Measurements from ENCODE around the gene EIF4H.
"Not testable (repeated sequence)": the region's sequence is repeated elsewhere in the genome, so short reads cannot be mapped to it uniquely, and the experiment has no call there.

The EIF4H gene

GRCh38 chr7:74223711-74224510, 49.8 kb downstream of the EIF4H start:
- Histone ChIP-seq H3K4me1 (ENCODE audit: control insufficient read depth, insufficient read depth, low read length) (no peaks in the 10 kb centered on the region), H3K4me3 (ENCODE audit: low read length) (no peak overlapping the region), H3K36me3 (ENCODE audit: control insufficient read depth, insufficient read depth, low read length) (no peaks in the 10 kb centered on the region), H3K27ac (ENCODE audit: low read depth, low read length) (no peak overlapping the region), H3K9ac (ENCODE audit: low read length) (no peak overlapping the region), H3K27me3 (ENCODE audit: control insufficient read depth, insufficient read depth, low read length) (no peaks in the 10 kb centered on the region)

GRCh38 chr7:74224511-74224832, 50.3 kb downstream of the EIF4H start:
- H3K27ac ChIP-seq (ENCODE audit: low read depth, low read length) = no peak overlapping the region
- no peak overlapping the region for H3K9ac ChIP-seq (ENCODE audit: low read length)
- no peaks in the 10 kb centered on the region for H3K36me3 ChIP-seq (ENCODE audit: control insufficient read depth, insufficient read depth, low read length)
- H3K4me3 ChIP-seq (ENCODE audit: low read length) = no peak overlapping the region
- H3K4me1 ChIP-seq (ENCODE audit: control insufficient read depth, insufficient read depth, low read length) = no peaks in the 10 kb centered on the region
- no peaks in the 10 kb centered on the region for H3K27me3 ChIP-seq (ENCODE audit: control insufficient read depth, insufficient read depth, low read length)

GRCh38 chr7:74224907-74225306, 50.8 kb downstream of the EIF4H start:
- H3K4me3 ChIP-seq (ENCODE audit: low read length); H3K27me3 ChIP-seq (ENCODE audit: control insufficient read depth, insufficient read depth, low read length); H3K4me1 ChIP-seq (ENCODE audit: control insufficient read depth, insufficient read depth, low read length); H3K27ac ChIP-seq (ENCODE audit: low read depth, low read length); H3K36me3 ChIP-seq (ENCODE audit: control insufficient read depth, insufficient read depth, low read length); H3K9ac ChIP-seq (ENCODE audit: low read length): not testable (repeated sequence)

GRCh38 chr7:74225400-74225799, 51.2 kb downstream of the EIF4H start:
- Histone ChIP-seq H3K4me3 (ENCODE audit: low read length) (no peak overlapping the region), H3K36me3 (ENCODE audit: control insufficient read depth, insufficient read depth, low read length) (no peaks in the 10 kb centered on the region), H3K27me3 (ENCODE audit: control insufficient read depth, insufficient read depth, low read length) (no peaks in the 10 kb centered on the region), H3K9ac (ENCODE audit: low read length) (no peak overlapping the region), H3K27ac (ENCODE audit: low read depth, low read length) (no peak overlapping the region), H3K4me1 (ENCODE audit: control insufficient read depth, insufficient read depth, low read length) (no peaks in the 10 kb centered on the region)

- H3K4me3 ChIP-seq (ENCODE audit: low read length) = no peak overlapping the region
- no peaks in the 10 kb centered on the region for H3K27me3 ChIP-seq (ENCODE audit: control insufficient read depth, insufficient read depth, low read length)
- H3K9ac ChIP-seq (ENCODE audit: low read length) = no peak overlapping the region
- H3K4me1 ChIP-seq (ENCODE audit: control insufficient read depth, insufficient read depth, low read length) = no peaks in the 10 kb centered on the region
- H3K27ac ChIP-seq (ENCODE audit: low read depth, low read length) = no peak overlapping the region
- H3K36me3 ChIP-seq (ENCODE audit: control insufficient read depth, insufficient read depth, low read length) = no peaks in the 10 kb centered on the region
Measured at GRCh38 chr7:74226633-74227032, 52.5 kb downstream of the EIF4H start.

- H3K27ac ChIP-seq (ENCODE audit: low read depth, low read length) = no peak overlapping the region
- H3K4me3 ChIP-seq (ENCODE audit: low read length) = no peak overlapping the region
- H3K4me1 ChIP-seq (ENCODE audit: control insufficient read depth, insufficient read depth, low read length) = no peaks in the 10 kb centered on the region
- H3K27me3 ChIP-seq (ENCODE audit: control insufficient read depth, insufficient read depth, low read length) = no peaks in the 10 kb centered on the region
- peaks cover 3% of the 10 kb centered on the region for H3K36me3 ChIP-seq (ENCODE audit: control insufficient read depth, insufficient read depth, low read length)
- H3K9ac ChIP-seq (ENCODE audit: low read length) = no peak overlapping the region
Measured at GRCh38 chr7:74228951-74229900, 55.1 kb downstream of the EIF4H start.

GRCh38 chr7:74230446-74231231, 56.5 kb downstream of the EIF4H start:
- Histone ChIP-seq H3K27me3 (ENCODE audit: control insufficient read depth, insufficient read depth, low read length) (no peaks in the 10 kb centered on the region), H3K4me1 (ENCODE audit: control insufficient read depth, insufficient read depth, low read length) (no peaks in the 10 kb centered on the region), H3K4me3 (ENCODE audit: low read length) (no peak overlapping the region), H3K9ac (ENCODE audit: low read length) (no peak overlapping the region), H3K27ac (ENCODE audit: low read depth, low read length) (no peak overlapping the region), H3K36me3 (ENCODE audit: control insufficient read depth, insufficient read depth, low read length) (peaks cover 8% of the 10 kb centered on the region)

- Histone ChIP-seq H3K4me3 (ENCODE audit: low read length) (no peak overlapping the region), H3K9ac (ENCODE audit: low read length) (no peak overlapping the region), H3K36me3 (ENCODE audit: control insufficient read depth, insufficient read depth, low read length) (peaks cover 8% of the 10 kb centered on the region), H3K27ac (ENCODE audit: low read depth, low read length) (no peak overlapping the region), H3K4me1 (ENCODE audit: control insufficient read depth, insufficient read depth, low read length) (no peaks in the 10 kb centered on the region), H3K27me3 (ENCODE audit: control insufficient read depth, insufficient read depth, low read length) (no peaks in the 10 kb centered on the region)
Measured at GRCh38 chr7:74231232-74231590, 57.1 kb downstream of the EIF4H start.

- H3K36me3 ChIP-seq (ENCODE audit: control insufficient read depth, insufficient read depth, low read length) = peaks cover 11% of the 10 kb centered on the region
- H3K27me3 ChIP-seq (ENCODE audit: control insufficient read depth, insufficient read depth, low read length) = no peaks in the 10 kb centered on the region
- H3K4me1 ChIP-seq (ENCODE audit: control insufficient read depth, insufficient read depth, low read length) = no peaks in the 10 kb centered on the region
- H3K4me3 ChIP-seq (ENCODE audit: low read length) = no peak overlapping the region
- H3K27ac ChIP-seq (ENCODE audit: low read depth, low read length) = no peak overlapping the region
- no peak overlapping the region for H3K9ac ChIP-seq (ENCODE audit: low read length)
Measured at GRCh38 chr7:74233655-74234285, 59.6 kb downstream of the EIF4H start.

- Histone ChIP-seq H3K4me1 (ENCODE audit: control insufficient read depth, insufficient read depth, low read length) (no peaks in the 10 kb centered on the region), H3K36me3 (ENCODE audit: control insufficient read depth, insufficient read depth, low read length) (peaks cover 21% of the 10 kb centered on the region), H3K9ac (ENCODE audit: low read length) (no peak overlapping the region), H3K27me3 (ENCODE audit: control insufficient read depth, insufficient read depth, low read length) (no peaks in the 10 kb centered on the region), H3K27ac (ENCODE audit: low read depth, low read length) (no peak overlapping the region), H3K4me3 (ENCODE audit: low read length) (no peak overlapping the region)
Measured at GRCh38 chr7:74235518-74236268, 61.5 kb downstream of the EIF4H start.

- no peaks in the 10 kb centered on the region for H3K4me1 ChIP-seq (ENCODE audit: control insufficient read depth, insufficient read depth, low read length)
- H3K36me3 ChIP-seq (ENCODE audit: control insufficient read depth, insufficient read depth, low read length) = peaks cover 24% of the 10 kb centered on the region
- no peak overlapping the region for H3K4me3 ChIP-seq (ENCODE audit: low read length)
Measured at GRCh38 chr7:74236284-74236683, 62.1 kb downstream of the EIF4H start.

More at GRCh38 chr7:74236284-74236683, 62.1 kb downstream of the EIF4H start:
- Histone ChIP-seq H3K27ac (ENCODE audit: low read depth, low read length) (no peak overlapping the region), H3K9ac (ENCODE audit: low read length) (no peak overlapping the region), H3K27me3 (ENCODE audit: control insufficient read depth, insufficient read depth, low read length) (no peaks in the 10 kb centered on the region)

All from rectal smooth muscle tissue (tissue), 1 donor.